ENCODE data around the gene CCDC97. TPM values are rescaled to one million over a fixed set of nuclear protein-coding genes. Genes with fewer than 3 reads are reported as not detected.

Gene CCDC97
- total RNA-seq, 1 experiment from 2014 or later, result 39.4 TPM

DNA sequence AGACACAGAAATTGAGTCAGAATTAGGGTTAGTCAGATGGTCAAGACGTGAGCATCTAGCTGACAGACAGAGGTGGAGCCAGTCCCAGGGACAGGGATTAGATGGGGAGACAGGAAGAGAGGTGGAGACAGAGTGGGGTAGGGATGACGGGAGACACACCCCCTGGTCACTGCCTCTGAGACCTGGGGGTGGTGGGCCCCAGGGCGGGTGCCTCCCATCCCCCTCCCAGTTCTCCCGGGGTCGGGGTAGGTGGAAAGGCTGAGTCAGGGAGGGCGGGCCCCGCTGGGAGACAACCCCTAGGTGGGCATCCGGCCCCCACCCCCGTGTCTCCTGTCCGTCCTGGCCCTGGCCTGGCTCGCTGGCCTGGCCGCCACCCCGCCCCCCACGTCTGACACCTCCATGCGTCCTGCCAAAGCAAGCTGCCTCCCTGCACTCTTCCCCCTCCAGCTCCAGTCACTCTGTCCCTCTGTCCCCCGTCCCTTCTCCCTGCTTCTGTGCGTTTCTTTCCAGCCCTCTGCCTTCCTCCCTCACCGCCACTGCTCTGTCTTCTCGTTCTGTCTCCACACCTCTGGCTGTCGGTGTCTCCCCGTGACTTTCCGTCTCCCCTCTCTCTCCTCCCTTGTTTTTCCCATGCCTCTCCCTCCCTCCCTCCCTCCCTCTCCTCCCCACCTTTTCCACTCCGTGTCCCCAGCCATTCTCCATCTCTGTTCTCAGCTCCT is 15.1 kb downstream of the CCDC97 start:
- H3K23ac ChIP-seq (ENCODE audit: insufficient read length, low read depth, low read length), result no peak overlapping the region
- H3T11ph ChIP-seq (ENCODE audit: low read length), result no peak overlapping the region
- H3K9me3 ChIP-seq (ENCODE audit: control insufficient read depth, low read depth, low read length), result no peaks in the 10 kb centered on the region
- no peak overlapping the region for H2BK120ac ChIP-seq (ENCODE audit: low read depth, low read length, poor library complexity, severe bottlenecking)
- peak overlapping the region; percentile 34 for H3K9ac ChIP-seq (ENCODE audit: extremely low read depth, insufficient read length, low read length)
- no peak overlapping the region for H3K18ac ChIP-seq (ENCODE audit: insufficient read length, low read depth, low read length)
- no peak overlapping the region for H4K5ac ChIP-seq (ENCODE audit: insufficient read length, low read depth, low read length)
- H3K4me1 Mint-ChIP-seq, result peaks cover 49 to 51% of the 10 kb centered on the region in 2 experiments
- peak overlapping the region; percentile 56 to 83 for H3K4me3 Mint-ChIP-seq
- H3K9me3 Mint-ChIP-seq, result no peaks in the 10 kb centered on the region
- H4K8ac ChIP-seq (replicated peaks; ENCODE audit: insufficient read length, low read depth, low read length), result no peak overlapping the region
- peak; percentile 94 for DNase-seq
- peaks cover 1% of the 10 kb centered on the region; the same call in 1 of the 2 replicates for H3K27me3 Mint-ChIP-seq (ENCODE audit: low read depth)
- H3K23me2 ChIP-seq (ENCODE audit: insufficient read length, low read depth, low read length, poor library complexity, severe bottlenecking), result peaks cover 14% of the 10 kb centered on the region
- H2AFZ ChIP-seq (ENCODE audit: low read length), result no peak overlapping the region
- H2BK20ac ChIP-seq (ENCODE audit: low read depth, low read length, poor library complexity, severe bottlenecking), result no peak overlapping the region
- no peak overlapping the region for H3K56ac ChIP-seq (ENCODE audit: insufficient read length, low read depth, low read length)
- H3K4ac ChIP-seq (ENCODE audit: low read depth, low read length), result no peak overlapping the region
- no peak overlapping the region for H2BK12ac ChIP-seq (ENCODE audit: insufficient read length, low read depth, low read length)
- H3K79me2 ChIP-seq (ENCODE audit: insufficient read depth, low read length), result no peaks in the 10 kb centered on the region
- no peak overlapping the region for H3K14ac ChIP-seq (ENCODE audit: insufficient read depth, low read length)
- no peak overlapping the region for H3K27ac ChIP-seq (ENCODE audit: insufficient read length, low read depth, low read length)
- no peaks in the 10 kb centered on the region for H3K79me1 ChIP-seq (ENCODE audit: insufficient read depth, low read depth, low read length, poor library complexity, severe bottlenecking)
- peaks cover 3 to 41% (median 15%) of the 10 kb centered on the region in 3 experiments; a peak in 5 of 7 replicates for H3K36me3 Mint-ChIP-seq (ENCODE audit: insufficient read depth in 1 of 3, low read depth in 3 of 3)
- H3K27ac Mint-ChIP-seq, result peak overlapping the region in 2 of 3 experiments; percentile 58 to 90; a peak in 3 of 7 replicates
- no peaks in the 10 kb centered on the region for H3K27me3 ChIP-seq (ENCODE audit: insufficient read depth, low read length)
- TF ChIP-seq, protein P1, sequence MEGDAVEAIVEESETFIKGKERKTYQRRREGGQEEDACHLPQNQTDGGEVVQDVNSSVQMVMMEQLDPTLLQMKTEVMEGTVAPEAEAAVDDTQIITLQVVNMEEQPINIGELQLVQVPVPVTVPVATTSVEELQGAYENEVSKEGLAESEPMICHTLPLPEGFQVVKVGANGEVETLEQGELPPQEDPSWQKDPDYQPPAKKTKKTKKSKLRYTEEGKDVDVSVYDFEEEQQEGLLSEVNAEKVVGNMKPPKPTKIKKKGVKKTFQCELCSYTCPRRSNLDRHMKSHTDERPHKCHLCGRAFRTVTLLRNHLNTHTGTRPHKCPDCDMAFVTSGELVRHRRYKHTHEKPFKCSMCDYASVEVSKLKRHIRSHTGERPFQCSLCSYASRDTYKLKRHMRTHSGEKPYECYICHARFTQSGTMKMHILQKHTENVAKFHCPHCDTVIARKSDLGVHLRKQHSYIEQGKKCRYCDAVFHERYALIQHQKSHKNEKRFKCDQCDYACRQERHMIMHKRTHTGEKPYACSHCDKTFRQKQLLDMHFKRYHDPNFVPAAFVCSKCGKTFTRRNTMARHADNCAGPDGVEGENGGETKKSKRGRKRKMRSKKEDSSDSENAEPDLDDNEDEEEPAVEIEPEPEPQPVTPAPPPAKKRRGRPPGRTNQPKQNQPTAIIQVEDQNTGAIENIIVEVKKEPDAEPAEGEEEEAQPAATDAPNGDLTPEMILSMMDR (conservative IDR thresholded peaks at IDR 0.05), result no peak
- H2BK5ac ChIP-seq (ENCODE audit: insufficient read length, low read length), result no peak overlapping the region
- H2AK5ac ChIP-seq (ENCODE audit: insufficient read length, low read length), result no peak overlapping the region
- peaks cover 12% of the 10 kb centered on the region; the same call in 1 of the 2 replicates for H3K4me1 ChIP-seq (ENCODE audit: insufficient read depth, low read length)
- peak overlapping the region; percentile 97 for H3K4me2 ChIP-seq (ENCODE audit: insufficient read depth, insufficient read length, low read length)
- peaks cover 3% of the 10 kb centered on the region for H4K20me1 ChIP-seq (ENCODE audit: control insufficient read depth, insufficient read depth, insufficient read length)
- H2BK15ac ChIP-seq (ENCODE audit: low read depth, low read length), result no peak overlapping the region
- no CpG with 5 or more reads among the region's 23 CpGs for WGBS (ENCODE audit: extremely low coverage, insufficient read length, low lambda C conversion rate)
- H4K91ac ChIP-seq (ENCODE audit: insufficient read length, low read depth, low read length), result no peak overlapping the region

All from H9 (cell line).